Activated CD8-positive, alpha-beta memory T cell treated with anti-CD3 and anti-CD28 coated beads, Interleukin-2, amount 50 U/mL, for 24 hours (primary cell): ENCODE data around the gene SPAG8.

Experiments
- DNase-seq: peaks from one replicate; pipeline ENCODE4 v3.0.0-alpha.2; 2020; ENCODE audit errors: extremely low read depth

Gene SPAG8, protein sequence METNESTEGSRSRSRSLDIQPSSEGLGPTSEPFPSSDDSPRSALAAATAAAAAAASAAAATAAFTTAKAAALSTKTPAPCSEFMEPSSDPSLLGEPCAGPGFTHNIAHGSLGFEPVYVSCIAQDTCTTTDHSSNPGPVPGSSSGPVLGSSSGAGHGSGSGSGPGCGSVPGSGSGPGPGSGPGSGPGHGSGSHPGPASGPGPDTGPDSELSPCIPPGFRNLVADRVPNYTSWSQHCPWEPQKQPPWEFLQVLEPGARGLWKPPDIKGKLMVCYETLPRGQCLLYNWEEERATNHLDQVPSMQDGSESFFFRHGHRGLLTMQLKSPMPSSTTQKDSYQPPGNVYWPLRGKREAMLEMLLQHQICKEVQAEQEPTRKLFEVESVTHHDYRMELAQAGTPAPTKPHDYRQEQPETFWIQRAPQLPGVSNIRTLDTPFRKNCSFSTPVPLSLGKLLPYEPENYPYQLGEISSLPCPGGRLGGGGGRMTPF

DNA sequence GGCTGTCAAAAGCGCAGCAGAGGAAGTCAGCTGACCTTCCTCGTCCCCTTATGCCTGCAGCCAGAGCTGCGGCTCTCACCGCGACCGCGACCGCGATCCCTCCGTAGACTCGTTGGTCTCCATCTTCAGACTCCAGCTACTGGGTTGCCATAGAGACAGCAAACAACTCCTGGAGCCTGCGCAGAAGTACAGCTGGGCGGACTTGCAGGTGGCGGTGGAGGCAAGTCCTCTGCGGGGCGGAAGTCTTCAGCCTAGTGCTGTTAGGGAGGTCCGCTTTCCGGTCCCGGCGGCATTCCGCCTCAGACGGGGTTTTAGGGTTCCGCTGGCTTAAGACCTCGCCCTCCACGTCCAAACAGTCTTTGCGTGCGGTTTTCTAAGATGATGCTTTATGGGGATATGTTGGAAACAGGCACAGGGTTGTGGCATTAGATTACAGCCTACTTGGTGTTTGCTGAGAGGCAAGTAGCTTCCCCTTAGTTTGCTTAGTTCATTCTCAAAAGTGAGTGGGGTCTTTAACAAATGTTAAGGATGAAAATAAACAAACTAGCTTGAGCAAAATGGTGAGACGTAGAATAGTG lies at the start of gene SPAG8:
TSS of gene SPAG8 (minus strand) at position 238 of the 578 bp plus-strand sequence. CDS start at position 123, 115 bp downstream.
- DNase-seq = peak; percentile 91

DNA sequence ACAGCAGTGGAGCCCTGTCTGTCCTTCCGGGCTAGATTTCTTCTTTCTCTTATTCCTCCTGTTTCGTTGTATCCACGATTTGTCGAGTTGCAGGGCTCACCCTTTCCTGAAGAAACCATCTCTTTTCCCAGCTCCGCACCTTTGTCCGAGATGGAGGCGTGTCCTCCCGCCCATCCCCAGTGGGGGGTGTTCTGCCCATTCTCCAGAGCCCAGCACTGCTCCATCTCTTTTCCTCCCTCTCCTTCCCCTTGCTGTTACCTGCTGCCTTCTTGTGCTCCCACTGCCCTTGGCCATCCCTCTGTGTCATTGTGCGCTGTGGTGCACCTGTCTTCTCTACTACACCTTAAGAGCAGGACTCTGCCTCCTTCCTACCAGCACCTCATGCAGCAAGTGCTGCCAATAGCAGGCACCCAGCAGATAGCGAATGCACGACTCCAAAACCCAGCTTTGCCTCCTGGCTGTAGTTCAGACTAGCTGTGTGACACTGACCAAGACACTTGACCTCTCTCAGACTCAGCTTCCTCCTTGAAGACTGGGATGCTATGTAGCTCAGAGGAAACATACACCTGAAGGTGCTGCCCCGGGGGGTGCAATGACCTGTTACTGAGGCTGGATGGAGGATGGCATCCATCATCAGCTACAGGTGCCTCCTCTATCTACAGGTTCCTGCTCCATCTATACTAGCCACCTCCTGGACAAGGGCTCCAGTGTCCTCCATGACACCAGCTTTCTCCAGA lies 49.3 kb upstream of the SPAG8 start:
- no peak for DNase-seq

DNA sequence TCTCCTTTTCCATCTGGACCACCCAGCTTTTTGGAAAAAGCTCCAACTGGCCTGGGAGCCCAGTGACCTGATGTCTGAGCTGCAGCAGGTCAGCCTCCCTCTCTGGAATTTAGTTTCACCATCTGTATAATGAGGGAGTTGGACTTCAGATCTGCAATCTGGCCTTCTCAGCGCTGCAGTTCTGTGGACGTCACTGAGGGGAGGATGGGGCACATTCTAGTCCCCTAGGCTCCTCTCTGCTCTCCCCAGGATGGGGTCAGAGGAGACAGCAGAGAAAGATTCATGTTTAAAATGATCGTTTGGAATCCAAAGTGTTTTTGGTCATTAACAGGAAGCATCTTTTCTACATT lies 47.9 kb upstream of the SPAG8 start:
- no peak for DNase-seq

- DNase-seq = no peak
These were observed 47.4 kb upstream of the SPAG8 start for GRCh38 chr9:35859310-35859989.

- DNase-seq = no peak
These were observed 46.4 kb upstream of the SPAG8 start for GRCh38 chr9:35858458-35858857.

GRCh38 chr9:35856882-35857281 lies 44.8 kb upstream of the SPAG8 start:
- no peak for DNase-seq

DNA sequence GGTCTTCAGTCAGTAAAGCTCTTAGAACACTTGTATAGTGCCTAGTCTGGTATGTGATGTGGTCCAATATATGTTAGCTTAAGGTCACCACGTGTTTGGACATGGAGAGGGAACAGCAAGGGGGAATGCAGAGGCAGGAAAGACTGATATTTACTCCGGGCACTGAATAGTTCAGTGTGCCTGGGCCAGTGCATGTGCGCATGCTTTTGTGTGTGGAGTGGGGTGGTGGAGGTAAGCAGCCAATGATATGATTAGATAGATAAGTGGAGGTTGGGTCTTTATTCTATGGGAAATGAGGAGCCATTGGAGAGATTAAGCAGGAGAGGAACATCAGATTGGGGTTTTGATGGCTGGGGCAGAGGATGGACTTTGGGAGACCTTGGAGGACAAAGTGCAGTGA lies 44.1 kb upstream of the SPAG8 start:
- no peak for DNase-seq

- no peak for DNase-seq
These were observed 42.2 kb upstream of the SPAG8 start for GRCh38 chr9:35854091-35854762.

DNA sequence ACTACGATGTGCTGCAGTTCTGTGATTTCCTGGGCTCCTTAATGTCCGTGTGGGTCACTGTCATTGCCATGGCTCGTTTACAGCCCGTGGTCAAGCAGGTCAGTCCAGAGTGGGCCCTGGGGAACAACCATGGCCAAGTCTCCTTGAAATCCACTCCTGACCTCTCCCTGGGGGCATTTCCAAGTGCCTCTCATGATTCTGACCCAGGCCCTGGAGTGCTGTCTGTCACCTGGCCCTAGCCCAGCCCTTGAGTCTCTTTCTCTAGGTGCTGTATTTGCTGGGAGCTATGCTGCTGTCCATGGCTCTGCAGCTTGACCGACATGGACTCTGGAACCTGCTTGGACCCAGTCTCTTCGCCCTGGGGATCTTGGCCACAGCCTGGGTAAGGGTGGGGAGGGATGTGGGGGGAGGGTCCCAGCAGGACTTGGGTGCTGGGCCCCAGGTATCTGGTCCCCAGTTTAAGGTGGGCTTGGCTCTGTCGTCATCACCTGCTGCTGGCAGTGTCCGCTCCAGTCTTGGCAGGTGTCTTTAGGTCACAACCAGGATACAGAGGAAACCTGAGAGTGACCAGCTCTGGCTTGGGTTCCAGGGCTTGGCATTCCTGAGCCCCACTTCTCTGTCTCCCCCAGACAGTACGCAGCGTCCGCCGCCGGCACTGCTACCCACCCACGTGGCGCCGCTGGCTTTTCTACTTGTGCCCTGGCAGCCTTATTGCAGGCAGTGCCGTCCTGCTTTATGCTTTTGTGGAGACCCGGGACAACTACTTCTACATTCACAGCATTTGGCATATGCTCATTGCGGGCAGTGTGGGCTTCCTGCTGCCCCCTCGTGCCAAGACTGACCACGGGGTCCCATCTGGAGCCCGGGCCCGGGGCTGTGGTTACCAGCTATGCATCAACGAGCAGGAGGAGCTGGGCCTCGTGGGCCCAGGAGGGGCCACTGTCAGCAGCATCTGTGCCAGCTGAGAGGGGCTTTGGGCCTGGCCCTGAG lies 41.1 kb upstream of the SPAG8 start:
- DNase-seq = no peak

GRCh38 chr9:35852267-35852815 lies 40.3 kb upstream of the SPAG8 start:
- no peak for DNase-seq

DNA sequence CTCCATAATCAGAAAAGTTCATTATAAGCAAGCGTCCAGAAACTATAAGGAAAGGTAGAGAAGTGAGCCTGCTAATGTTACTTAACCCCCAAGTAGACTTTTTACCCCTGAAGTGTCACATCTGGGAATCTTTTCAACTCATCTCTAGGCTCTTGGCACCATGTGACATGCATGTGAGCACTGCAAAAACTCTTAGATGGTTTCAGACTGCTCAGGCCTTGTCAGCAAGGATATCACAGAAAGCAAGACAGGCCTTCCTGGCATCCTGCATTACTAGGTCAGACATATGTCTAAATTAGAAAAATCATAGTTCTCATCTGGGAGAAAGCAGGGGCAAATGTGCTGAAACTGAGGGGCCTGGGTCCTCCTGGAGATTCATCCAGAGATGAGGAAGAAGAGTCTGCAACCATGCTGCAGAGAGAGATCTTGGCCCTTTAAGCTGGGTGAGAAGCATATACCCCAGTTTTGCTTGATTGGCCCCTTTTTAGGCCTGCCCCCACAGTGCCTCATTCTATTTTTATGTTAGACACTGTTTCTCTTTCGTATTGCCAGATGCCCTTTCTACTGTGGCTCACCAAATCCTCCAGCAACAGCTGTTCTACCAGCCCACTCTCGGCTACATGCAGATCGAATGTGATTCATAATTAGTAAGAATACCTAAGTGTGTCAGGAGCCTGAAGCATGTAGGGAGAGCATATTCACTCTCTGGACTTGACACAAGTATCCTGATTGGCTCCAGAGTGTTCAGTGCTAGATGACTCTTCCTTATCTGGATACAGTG lies 35.9 kb upstream of the SPAG8 start:
- DNase-seq = no peak

- DNase-seq = no peak
These were observed 34.0 kb upstream of the SPAG8 start for GRCh38 chr9:35845824-35846771.

DNA sequence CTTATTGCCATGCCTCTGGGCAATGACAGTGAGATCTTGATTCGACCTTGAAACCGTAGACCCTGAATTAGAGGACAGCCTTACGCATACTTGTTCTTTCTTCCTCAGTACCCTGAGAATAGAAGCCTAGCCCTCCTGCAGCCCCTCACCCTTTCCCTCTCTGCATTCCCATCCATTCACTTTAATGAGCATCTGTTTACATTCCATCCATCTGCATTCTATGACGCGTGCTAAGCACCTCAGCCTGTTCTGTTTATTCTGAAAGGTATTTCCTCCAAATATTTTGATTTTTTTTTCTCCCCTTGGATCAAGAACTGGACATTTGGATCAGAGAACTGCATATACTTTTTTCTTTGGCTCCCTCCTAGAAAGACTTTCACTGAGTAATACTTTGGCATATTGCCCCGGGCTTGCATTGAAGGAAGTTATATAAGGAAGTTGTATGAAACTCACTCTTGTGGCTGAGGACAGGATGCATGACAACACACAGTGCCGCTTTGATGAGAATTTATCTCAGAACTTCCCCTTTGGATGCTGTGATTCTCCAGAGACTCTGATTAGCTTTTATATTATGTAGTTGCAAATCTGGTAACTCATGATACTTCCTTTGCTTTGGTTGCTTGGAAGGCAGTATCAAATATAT lies 32.7 kb upstream of the SPAG8 start:
- no peak for DNase-seq

GRCh38 chr9:35842795-35843194 lies 30.7 kb upstream of the SPAG8 start:
- no peak for DNase-seq

GRCh38 chr9:35842020-35842745 lies 30.1 kb upstream of the SPAG8 start:
- no peak for DNase-seq

DNA sequence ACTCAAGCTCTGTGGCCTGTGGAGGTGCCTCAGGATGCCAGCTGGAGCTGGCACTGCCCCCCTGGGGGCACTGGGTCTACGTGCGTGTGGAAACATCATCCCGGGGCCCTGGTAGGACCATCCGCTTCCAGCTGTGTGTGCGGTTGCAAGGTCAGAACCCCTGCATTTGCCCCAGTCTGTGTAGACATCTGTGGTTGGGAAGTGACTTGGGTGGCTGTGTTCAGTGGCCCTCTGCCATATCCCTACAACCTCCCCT lies 29.5 kb upstream of the SPAG8 start:
- no peak for DNase-seq
